ENCODE measurements around the gene TUBA4B. TPM values are rescaled to one million over a fixed set of nuclear protein-coding genes. Genes with fewer than 3 reads are reported as not detected.

The TUBA4B gene
- total RNA-seq, 1 experiment from 2014 or later: not detected

DNA sequence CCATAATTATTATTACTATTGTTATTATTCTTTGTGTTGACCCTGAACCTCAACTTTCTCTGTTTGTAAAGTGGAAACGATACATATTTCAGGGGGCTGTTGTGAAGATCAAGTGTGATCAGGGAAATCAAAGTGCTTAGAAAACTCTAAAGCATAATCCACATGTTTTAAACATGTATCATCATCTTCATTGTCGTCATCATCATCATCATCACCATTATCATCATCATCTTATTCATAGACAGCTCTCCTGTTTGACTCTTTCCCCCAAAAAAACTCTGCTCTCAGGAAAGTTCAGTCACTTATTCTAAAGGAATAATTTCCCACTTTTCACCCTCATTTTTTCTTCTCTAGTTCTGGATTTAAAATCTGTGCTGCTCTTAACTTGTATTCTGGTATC, 51.2 kb downstream of the TUBA4B start:
- Histone ChIP-seq H3K27me3 (ENCODE audit: control insufficient read depth, insufficient read depth, low read length) (peaks cover 5% of the 10 kb centered on the region), H3K36me3 (ENCODE audit: control insufficient read depth, insufficient read depth, low read length) (no peaks in the 10 kb centered on the region), H3K4me3 (ENCODE audit: low read depth in 2 of 2, low read length in 2 of 2) (no peak overlapping the region), H3K9me3 (ENCODE audit: control insufficient read depth, insufficient read depth, low read depth, low read length) (no peaks in the 10 kb centered on the region), H3K27ac (ENCODE audit: low read length) (no peak overlapping the region), H3K4me1 (ENCODE audit: control insufficient read depth, insufficient read depth, low read length) (no peaks in the 10 kb centered on the region; the same call in 1 of the 2 replicates)
- POLR2A ChIA-PET: no interaction called here
- intact Hi-C loops (cut with micrococcal nuclease; ENCODE audit: unreplicated experiment): loop anchor here (10.0 kb wide), 1 partner anchor 249 kb away; no protein-coding TSS in a partner anchor
- CTCF ChIA-PET: no interaction called here
- in situ Hi-C loops (cut with HindIII; ENCODE audit: low pct_unique_long_range_greater_than_20kb, low sequenced_read_pairs): no loop called here
- DNase-seq (ENCODE audit: low read depth, low spot score) (no peak), ATAC-seq (no peak)
- TF ChIP-seq REST (IDR thresholded peaks at IDR 0.05; ENCODE audit: insufficient read depth in 1 of 2, low read depth in 2 of 2, low read length in 1 of 2) (no peak), CTCF (IDR thresholded peaks at IDR 0.05) (no peak), SIN3A (IDR thresholded peaks at IDR 0.05; ENCODE audit: borderline replicate concordance, insufficient read depth, low read depth, low read length) (no peak), TCF7L2 (IDR thresholded peaks at IDR 0.05; ENCODE audit: low read depth, low read length) (no peak), POLR2AphosphoS5 (IDR thresholded peaks at IDR 0.05; ENCODE audit: low read depth, low read length) (no peak)
- no TSS peak for BruUV-seq (replicated peaks)

GRCh38 chr2:219306047-219306446, 53.0 kb downstream of the TUBA4B start:
- ChIA-PET CTCF (no interaction called here), POLR2A (no interaction called here)
- TF ChIP-seq SIN3A (IDR thresholded peaks at IDR 0.05; ENCODE audit: borderline replicate concordance, insufficient read depth, low read depth, low read length): no peak
- TF ChIP-seq CTCF (IDR thresholded peaks at IDR 0.05): no peak
- no peak for TF ChIP-seq POLR2AphosphoS5 (IDR thresholded peaks at IDR 0.05; ENCODE audit: low read depth, low read length)
- no peak for TF ChIP-seq REST (IDR thresholded peaks at IDR 0.05; ENCODE audit: insufficient read depth in 1 of 2, low read depth in 2 of 2, low read length in 1 of 2)
- no peak for TF ChIP-seq TCF7L2 (IDR thresholded peaks at IDR 0.05; ENCODE audit: low read depth, low read length)
- in situ Hi-C loops (cut with HindIII; ENCODE audit: low pct_unique_long_range_greater_than_20kb, low sequenced_read_pairs): no loop called here
- ATAC-seq: no peak
- Histone ChIP-seq H3K27me3 (ENCODE audit: control insufficient read depth, insufficient read depth, low read length) (peaks cover 5% of the 10 kb centered on the region), H3K4me1 (ENCODE audit: control insufficient read depth, insufficient read depth, low read length) (no peaks in the 10 kb centered on the region), H3K4me3 (ENCODE audit: low read depth in 2 of 2, low read length in 2 of 2) (no peak overlapping the region), H3K9me3 (ENCODE audit: control insufficient read depth, insufficient read depth, low read depth, low read length) (no peaks in the 10 kb centered on the region), H3K27ac (ENCODE audit: low read length) (no peak overlapping the region), H3K36me3 (ENCODE audit: control insufficient read depth, insufficient read depth, low read length) (no peaks in the 10 kb centered on the region)
- BruUV-seq (replicated peaks): no TSS peak
- intact Hi-C loops (cut with micrococcal nuclease; ENCODE audit: unreplicated experiment): loop anchor here (10.0 kb wide), 1 partner anchor 251 kb away; no protein-coding TSS in a partner anchor
- no peak for DNase-seq (ENCODE audit: low read depth, low spot score)

All from Panc1 (cell line).